Activated T-helper 2 cell treated with anti-CD3 and anti-CD28 coated beads, Interferon-gamma antibody, Interleukin-2, Interleukin-4, amounts not matched to agents 10 μg/mL and 5 μg/mL and 100 μg/mL, durations not matched to agents 14 hours and 24 hours and 36 hours (primary cell): ENCODE measurements around the gene FNDC10. TPM values are rescaled to one million over a fixed set of nuclear protein-coding genes. Genes with fewer than 3 reads are reported as not detected.

Experiments
- DNase-seq: peaks from one replicate; pipeline ENCODE4 v3.0.0; 2021; ENCODE audit warnings: low spot score
- H3K27ac Mint-ChIP-seq: one replicate; pipeline ENCODE4 v1.8.0; 2021; ENCODE audit warnings: mixed read lengths
- H3K27me3 Mint-ChIP-seq: one replicate; pipeline ENCODE4 v1.8.0; 2021; ENCODE audit warnings: low read depth, mixed read lengths
- H3K36me3 Mint-ChIP-seq: one replicate; pipeline ENCODE4 v1.8.0; 2021; ENCODE audit warnings: low read depth, mixed read lengths
- H3K4me1 Mint-ChIP-seq: one replicate; pipeline ENCODE4 v1.8.0; 2021; ENCODE audit warnings: low read depth, mixed read lengths
- H3K4me3 Mint-ChIP-seq: one replicate; pipeline ENCODE4 v1.8.0; 2021; ENCODE audit warnings: low read depth, mild to moderate bottlenecking, moderate library complexity, mixed read lengths
- H3K9me3 Mint-ChIP-seq: one replicate; pipeline ENCODE4 v1.8.0; 2021; ENCODE audit warnings: mixed read lengths
- intact Hi-C: fragments of 100-400 bp; cut with micrococcal nuclease; formaldehyde crosslinking; loops from one replicate; pipeline ENCODE4 v1.15.1; 2023
- total RNA-seq: library from RNA; stranded (reverse); gene quantifications from 2 replicates; pipeline ENCODE4 v1.2.3, GENCODE V29; 2022

Gene FNDC10
- total RNA-seq, 1 donor from 2014 or later, result 11.8 TPM

DNA sequence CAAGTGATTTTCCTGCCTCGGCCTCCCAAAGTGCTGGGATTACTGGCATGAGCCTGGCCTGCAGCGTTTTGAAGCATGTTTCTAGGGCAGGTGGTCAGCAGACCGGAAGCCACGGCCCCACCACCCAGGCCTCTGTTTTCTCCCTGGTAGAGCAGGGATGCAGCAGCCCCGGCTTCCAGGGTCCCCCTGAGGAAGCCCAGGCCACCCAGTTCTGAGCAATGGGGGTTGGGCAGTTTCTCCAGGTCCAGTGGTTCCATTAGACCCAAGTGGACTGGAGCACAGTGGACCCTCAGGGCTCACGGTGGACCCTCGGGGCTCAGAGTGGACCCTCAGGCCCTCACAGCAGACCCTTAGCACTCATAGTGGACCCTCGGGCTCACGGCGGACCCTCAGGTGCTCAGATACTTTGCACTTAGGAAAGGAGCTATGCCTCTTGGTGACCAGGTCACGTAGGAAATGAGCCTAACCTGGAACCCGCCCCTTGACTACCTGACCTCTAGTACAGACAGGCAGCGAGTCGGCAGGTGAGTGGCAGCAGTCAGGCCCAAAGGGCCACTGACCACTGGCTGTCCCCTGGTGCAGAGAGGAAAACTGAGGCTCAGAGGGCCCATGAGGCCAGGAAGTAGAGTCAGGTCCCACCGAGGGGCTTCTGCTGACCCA is 4.6 kb upstream of the FNDC10 start:
- Mint-ChIP-seq H3K4me3 (no peak overlapping the region), H3K36me3 (no peaks in the 10 kb centered on the region), H3K9me3 (no peaks in the 10 kb centered on the region), H3K27ac (peak overlapping the region; percentile 67), H3K27me3 (no peaks in the 10 kb centered on the region), H3K4me1 (peaks cover 6% of the 10 kb centered on the region)
- DNase-seq, result no peak
- intact Hi-C loops, result no loop called here

DNA sequence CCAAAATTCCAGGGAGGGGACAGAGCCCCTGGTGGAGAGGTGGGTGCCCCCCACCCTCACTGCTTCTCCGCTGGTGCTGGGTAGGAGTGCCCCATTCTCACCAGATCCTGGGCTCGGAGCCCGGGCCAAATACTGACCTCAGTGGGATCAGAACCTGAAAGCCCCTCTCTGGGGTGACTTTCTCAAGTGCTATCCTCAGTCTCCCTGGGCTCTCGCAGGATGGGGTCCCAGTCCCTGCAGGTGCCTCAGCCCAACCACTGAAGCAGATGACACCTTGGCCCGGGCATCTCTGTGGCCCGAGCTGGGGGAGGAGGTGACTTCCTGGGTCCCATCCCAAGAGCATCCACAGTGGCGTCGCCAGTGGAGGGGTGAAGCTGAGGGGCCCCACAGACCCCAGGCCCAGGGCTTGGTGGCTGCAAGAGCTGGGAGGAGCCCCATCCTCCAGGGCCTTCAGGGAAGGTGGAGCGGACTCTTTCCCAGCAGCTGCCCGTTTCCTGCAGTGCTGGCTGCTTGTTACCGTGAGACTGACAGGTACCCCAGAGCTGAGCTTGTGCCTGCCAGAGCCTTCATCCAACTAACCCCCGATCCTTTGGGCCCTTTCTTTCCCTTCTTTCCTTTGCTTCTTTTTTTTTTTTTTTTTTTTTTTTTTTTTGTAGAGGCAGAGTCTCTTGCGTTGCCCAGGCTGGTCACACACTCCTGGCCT is 3.9 kb upstream of the FNDC10 start:
- no peak for DNase-seq
- Mint-ChIP-seq H3K27ac (no peak overlapping the region), H3K36me3 (no peaks in the 10 kb centered on the region)

DNA sequence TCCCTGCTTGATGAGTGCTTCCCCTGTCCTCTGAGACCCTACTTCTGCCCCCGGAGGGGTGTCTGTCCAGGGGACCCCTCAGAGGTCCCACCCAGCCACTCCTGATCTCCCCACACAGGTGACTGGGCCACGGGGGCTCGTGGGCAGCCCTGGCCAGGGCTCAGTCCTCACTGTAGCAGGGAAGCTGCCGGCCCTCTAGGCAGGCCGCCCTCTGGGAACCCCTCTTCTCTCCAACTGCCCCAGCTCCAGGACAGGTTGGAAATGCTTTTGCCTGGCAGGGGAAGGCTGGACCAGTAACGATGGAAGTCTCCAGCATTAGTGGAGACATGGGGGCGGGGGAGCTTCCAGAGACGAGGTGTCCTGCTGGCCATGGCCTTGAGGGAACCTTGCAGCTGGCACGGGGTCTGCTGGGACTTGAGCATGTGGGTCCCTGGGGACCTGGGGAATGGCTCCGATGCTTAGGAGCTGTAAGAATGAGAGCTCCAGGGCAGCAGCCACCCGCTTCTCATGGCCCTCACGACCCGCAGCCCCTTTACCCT is 3.1 kb upstream of the FNDC10 start:
- Mint-ChIP-seq H3K4me3 (no peak overlapping the region), H3K36me3 (no peaks in the 10 kb centered on the region), H3K27ac (no peak overlapping the region), H3K9me3 (no peaks in the 10 kb centered on the region), H3K27me3 (peaks cover 5% of the 10 kb centered on the region), H3K4me1 (peaks cover 6% of the 10 kb centered on the region)
- intact Hi-C loops, result no loop called here
- no peak for DNase-seq

More for the DNA sequence above, 3.9 kb upstream of the FNDC10 start:
- intact Hi-C loops, result no loop called here
- Mint-ChIP-seq H3K9me3 (no peaks in the 10 kb centered on the region), H3K27me3 (peaks cover 2% of the 10 kb centered on the region), H3K4me3 (no peak overlapping the region), H3K4me1 (peaks cover 6% of the 10 kb centered on the region)

DNA sequence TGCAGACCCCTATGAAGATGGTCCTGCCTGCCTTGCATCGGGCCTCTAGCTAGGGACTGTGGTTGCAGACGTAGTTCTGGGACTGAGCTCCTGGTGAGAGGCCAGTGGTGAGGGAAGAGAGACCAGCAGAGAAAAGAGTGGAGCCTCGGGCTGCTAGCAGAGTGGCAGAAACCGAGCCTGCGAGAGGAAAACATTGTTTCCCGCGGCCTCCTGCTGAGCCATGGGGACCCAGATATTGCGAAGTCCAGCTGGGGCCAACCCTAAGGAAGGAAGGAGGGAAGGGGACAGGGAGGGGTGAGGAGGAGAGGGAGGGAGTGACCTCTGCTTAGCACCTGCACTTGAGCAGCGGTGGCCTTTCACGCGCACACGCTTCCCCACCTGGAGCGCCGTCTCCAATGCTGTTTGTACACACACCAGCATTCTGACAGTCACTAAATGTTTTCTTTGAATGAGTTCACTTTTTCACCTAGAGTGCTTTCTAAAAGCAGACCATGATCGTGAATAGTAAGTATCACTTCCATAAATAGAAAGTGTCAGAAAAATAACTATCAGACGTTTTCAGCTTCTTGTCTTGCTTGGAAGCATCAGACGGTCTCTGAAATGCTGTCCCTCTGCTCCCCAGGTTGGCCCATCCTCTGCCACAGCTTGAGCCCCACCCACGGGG is 2.5 kb upstream of the FNDC10 start:
- Mint-ChIP-seq H3K36me3 (no peaks in the 10 kb centered on the region), H3K27ac (no peak overlapping the region), H3K27me3 (peaks cover 5% of the 10 kb centered on the region), H3K4me3 (no peak overlapping the region), H3K9me3 (no peaks in the 10 kb centered on the region), H3K4me1 (peaks cover 8% of the 10 kb centered on the region)
- no peak for DNase-seq
- intact Hi-C loops, result no loop called here

DNA sequence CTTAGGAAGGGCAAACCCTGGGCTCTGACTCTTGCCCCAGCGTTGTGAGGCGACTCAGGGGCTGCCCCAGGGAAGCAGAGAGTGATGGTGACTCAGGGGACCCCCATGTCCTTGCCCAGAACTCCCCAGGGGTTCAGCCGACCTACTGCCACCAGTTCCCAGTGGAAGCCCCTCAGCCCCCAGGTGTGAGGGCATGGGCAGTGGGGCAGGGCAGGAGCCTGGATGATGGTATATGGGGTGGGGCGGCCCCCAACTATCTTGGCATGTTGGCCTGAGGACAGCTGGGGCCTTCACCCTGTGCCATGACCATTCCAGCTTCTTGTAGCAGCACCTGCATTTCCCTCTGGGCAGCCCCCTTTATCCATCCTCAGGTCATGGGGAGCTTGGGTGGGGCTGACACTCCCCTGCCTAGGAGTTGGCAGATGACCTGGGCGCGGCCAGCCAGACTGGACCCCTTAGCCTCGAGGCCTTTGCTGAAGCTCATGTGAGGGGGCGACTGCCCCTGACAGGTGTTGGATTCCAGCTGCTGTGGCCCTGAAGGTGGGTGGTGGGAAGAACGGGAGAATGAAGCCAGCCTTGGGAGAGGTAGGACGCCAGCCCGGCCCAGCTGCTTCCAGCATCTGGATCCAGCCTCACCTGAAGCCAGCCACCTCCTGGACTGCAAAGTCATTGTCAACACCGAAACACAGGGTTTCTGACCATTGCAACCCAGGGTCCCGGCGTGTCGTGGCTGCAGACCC is 1.8 kb upstream of the FNDC10 start:
- Mint-ChIP-seq H3K36me3 (no peaks in the 10 kb centered on the region), H3K4me1 (peaks cover 3% of the 10 kb centered on the region), H3K4me3 (no peak overlapping the region), H3K27me3 (peaks cover 5% of the 10 kb centered on the region), H3K9me3 (no peaks in the 10 kb centered on the region), H3K27ac (no peak overlapping the region)
- intact Hi-C loops, result no loop called here
- DNase-seq, result no peak

DNA sequence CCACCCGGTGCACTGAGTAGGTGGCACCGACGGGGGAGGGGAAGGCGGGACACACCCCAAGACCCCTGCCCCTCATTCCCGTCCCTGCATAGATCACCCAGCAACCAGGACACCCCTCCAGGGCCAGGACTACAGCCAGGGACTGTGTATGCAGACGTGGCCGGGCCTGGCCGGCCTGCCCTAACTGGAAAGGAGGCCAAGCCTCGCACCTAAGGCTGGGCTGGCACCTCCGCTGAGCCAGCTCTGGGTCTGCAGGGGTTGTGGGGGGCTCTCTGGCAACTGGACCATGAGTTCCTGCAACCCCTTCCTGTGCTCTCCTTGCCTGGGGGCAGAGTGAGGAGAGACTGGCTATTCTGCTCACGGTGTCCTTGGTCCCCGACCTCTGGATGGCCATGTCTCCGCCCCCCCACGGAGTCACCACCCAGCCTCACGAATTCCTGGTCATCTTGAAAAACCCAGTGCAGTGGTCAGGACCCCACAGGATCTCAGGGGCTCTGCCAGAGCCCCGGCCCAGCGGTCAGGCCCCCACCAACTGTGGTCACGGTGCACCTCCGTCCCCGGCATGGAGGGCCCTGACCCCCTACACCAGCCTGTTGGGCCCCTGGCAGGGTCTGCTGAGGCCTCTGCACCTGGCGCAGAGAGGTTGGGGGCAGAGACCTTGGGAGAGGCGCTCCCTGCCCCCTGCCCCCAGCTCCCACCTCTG is 1.1 kb upstream of the FNDC10 start:
- Mint-ChIP-seq H3K27me3 (peaks cover 5% of the 10 kb centered on the region), H3K4me3 (peak overlapping the region; percentile 69), H3K36me3 (no peaks in the 10 kb centered on the region), H3K9me3 (no peaks in the 10 kb centered on the region), H3K27ac (no peak overlapping the region), H3K4me1 (peaks cover 2% of the 10 kb centered on the region)
- intact Hi-C loops, result no loop called here
- DNase-seq, result no peak

DNA sequence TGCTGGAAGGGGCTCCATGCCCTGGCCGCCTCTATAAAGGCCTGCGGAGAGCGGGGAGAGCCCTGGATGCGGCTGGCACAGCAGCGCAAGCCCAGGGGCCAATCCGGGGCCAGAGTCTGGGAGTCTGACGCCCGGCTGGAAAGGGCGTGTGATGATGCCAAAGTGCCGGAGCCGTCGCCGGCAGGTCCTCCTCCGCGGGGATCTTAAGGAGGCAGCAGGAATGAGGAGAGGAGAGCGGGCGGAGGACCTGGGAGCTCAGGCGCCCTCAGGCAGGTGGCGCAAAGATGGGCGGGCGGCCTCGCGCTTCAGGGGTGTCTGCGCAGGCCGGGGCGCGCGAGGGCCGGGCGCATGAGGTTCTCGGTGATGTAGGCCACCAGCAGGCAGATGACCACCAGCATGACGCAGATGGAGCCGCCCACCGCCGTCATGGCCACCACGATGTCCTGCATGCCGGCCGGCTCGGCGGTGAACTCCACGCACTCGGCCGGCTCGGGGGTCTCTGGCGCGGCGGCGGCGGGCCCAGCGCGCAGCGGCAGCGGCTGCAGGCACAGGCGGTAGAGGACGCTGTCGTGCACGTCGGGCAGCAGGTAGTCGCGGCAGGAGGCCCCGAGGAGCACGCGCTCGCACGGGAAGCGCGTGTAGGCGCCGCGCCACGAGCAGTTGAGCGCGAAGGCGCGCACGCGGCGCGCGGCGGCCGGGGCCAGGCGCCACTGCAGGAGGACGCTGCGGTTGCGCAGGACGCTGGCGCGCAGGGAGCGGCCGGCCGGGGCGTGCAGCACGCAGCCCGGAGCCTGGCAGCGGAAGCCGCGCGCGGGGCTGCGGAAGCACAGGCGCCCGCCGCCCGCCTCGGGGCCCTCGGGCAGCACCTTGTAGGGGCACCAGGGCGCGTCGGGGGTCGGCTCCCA is 653 bp downstream of the FNDC10 start:
- no peaks in the 10 kb centered on the region for H3K9me3 Mint-ChIP-seq
- H3K4me3 Mint-ChIP-seq, result peak overlapping the region; percentile 78
- H3K36me3 Mint-ChIP-seq, result no peaks in the 10 kb centered on the region
- DNase-seq, result peak; percentile 37
- H3K27ac Mint-ChIP-seq, result no peak overlapping the region
- H3K4me1 Mint-ChIP-seq, result peaks cover 2% of the 10 kb centered on the region
- peaks cover 5% of the 10 kb centered on the region for H3K27me3 Mint-ChIP-seq
- intact Hi-C loops, result no loop called here

DNA sequence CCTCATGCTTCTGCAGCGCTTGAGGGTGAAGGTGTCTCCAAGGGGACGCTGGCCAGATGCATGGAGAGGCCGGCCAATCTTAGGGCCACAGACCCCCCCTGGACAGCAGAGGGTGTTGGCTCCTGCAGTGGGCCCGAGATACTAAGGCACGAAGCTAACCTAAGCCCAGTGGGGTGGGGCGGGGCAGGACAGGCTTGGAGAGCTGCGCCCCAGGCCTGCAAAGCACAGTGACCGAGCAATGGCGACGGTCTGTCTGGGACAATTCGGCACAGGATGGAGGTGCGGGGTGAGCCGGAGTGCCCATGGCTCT is 1.3 kb downstream of the FNDC10 start:
- no peak for DNase-seq
- peaks cover 2% of the 10 kb centered on the region for H3K4me1 Mint-ChIP-seq
- no peak overlapping the region for H3K27ac Mint-ChIP-seq
- peak overlapping the region; percentile 78 for H3K4me3 Mint-ChIP-seq
- H3K9me3 Mint-ChIP-seq, result no peaks in the 10 kb centered on the region
- peaks cover 5% of the 10 kb centered on the region for H3K27me3 Mint-ChIP-seq
- H3K36me3 Mint-ChIP-seq, result no peaks in the 10 kb centered on the region
- intact Hi-C loops, result no loop called here

DNA sequence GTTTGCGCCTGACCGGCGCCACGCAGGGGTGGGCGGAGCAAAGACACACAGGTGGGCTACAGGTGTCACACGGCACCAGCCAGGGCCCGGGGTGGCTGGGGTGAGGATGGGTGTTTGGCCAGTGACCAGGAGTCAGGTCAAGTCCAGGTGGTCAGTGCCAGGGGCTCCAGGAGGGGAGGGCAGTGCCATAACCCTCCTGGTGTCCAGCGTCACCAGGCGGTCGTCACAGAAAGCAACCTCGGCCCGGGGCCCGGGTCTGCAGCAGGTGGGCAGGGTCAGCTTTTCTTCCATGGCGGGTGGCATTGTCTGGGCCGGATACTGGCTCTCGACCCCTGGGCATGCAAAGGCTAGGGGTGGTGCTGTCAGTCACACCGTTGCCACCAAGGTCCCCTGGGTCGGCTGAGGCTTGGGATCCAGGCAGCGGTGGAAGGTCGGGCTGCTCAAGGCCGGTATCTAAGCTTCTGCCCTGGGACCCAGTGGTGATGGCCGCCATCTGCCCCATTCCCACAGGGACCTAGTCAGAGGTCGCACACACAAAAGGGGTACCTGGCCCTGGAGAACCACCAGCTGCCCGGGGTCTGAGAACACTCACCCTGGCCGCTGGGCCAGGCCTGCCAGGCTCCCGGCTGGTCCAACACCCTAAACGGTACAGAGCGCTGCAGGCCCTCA is 1.8 kb downstream of the FNDC10 start:
- Mint-ChIP-seq H3K27me3 (peaks cover 5% of the 10 kb centered on the region), H3K36me3 (no peaks in the 10 kb centered on the region), H3K4me3 (peak overlapping the region; percentile 37), H3K27ac (no peak overlapping the region), H3K4me1 (peaks cover 2% of the 10 kb centered on the region), H3K9me3 (no peaks in the 10 kb centered on the region)
- intact Hi-C loops, result no loop called here
- DNase-seq, result no peak

DNA sequence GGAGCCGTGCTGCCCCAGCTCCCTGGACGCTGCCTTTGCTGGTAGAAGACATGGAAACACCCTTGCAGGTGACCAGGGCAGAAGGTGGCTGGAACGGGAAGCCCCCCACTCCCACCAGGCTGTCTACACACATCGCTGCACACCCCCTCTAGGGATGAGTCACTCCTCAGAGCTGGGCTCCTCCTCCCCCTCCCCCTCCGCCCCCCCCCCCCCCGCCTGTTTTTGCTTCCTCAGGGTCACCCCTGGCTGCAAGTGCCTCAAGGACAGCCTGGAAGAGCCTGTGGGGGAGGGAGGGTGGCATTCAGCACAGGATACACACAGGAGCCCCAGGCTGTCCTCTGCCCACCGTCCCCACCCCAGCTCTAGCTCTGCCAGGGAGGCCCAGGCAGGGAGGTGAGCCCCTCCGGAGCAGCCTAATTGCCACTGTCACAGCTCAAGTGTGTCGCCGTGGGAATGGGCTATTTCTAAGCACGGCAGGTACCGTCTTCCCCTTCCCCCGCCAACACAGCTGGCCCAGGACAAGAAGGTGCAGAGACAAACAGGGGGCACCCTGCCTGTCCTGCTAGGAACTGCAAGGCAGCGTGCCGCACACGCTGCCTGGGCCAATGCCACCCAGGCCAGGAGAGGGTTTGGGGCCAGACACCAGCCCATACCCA is 2.5 kb downstream of the FNDC10 start:
- peak overlapping the region; percentile 37 for H3K4me3 Mint-ChIP-seq
- H3K27me3 Mint-ChIP-seq, result peaks cover 5% of the 10 kb centered on the region
- intact Hi-C loops, result no loop called here
- peaks cover 2% of the 10 kb centered on the region for H3K4me1 Mint-ChIP-seq
- H3K27ac Mint-ChIP-seq, result no peak overlapping the region
- DNase-seq, result no peak
- no peaks in the 10 kb centered on the region for H3K36me3 Mint-ChIP-seq
- H3K9me3 Mint-ChIP-seq, result no peaks in the 10 kb centered on the region
